Lower leg skin (tissue), 3 donors: Measurements from ENCODE around the gene ZNF273.

Experiments used
- CTCF ChIP-seq, 3 donors: fragments of 450-650 bp; IDR thresholded peaks; one replicate each; pipeline ENCODE4 v1.5.1; 2016; ENCODE audit warnings: antibody characterized with exemption in 3 of 3, mild to moderate bottlenecking in 3 of 3, moderate library complexity in 2 of 3
- POLR2A ChIP-seq, 2 donors: fragments of 450-650 bp; IDR thresholded peaks; one replicate each; pipeline ENCODE4 v1.6.1; 2016 to 2017; ENCODE audit warnings: antibody characterized with exemption in 2 of 2, mild to moderate bottlenecking in 1 of 2, moderate library complexity in 1 of 2

- no peak for TF ChIP-seq CTCF (IDR thresholded peaks at IDR 0.05)
- TF ChIP-seq POLR2A (IDR thresholded peaks at IDR 0.05): no peak
Measured at GRCh38 chr7:64965594-64965993, 62.5 kb downstream of the ZNF273 start.
